Tibial artery (tissue), 4 donors: ENCODE data around the gene SYCP1.
"Not testable (repeated sequence)": the region's sequence is repeated elsewhere in the genome, so short reads cannot be mapped to it uniquely, and the experiment has no call there.

Experiments used
- DNase-seq, 2 donors: peaks; one replicate each; pipeline ENCODE4 v3.0.0-alpha.2; 2019
- H3K27ac ChIP-seq, 2 donors: fragments of 200-600 bp; sonication (generic) in 1 of 2; 1 replicate in 1 of 2; 2 replicates in 1 of 2; pipeline ENCODE4 v1.5.1; 2018 to 2019; ENCODE audit warnings: mild to moderate bottlenecking in 1 of 2
- H3K27me3 ChIP-seq, 2 donors: fragments of 200-600 bp; sonication (generic) in 1 of 2; one replicate each; pipeline versions ENCODE4 v1.5.1 to v1.6.0; 2016 to 2019
- H3K36me3 ChIP-seq, 3 donors: fragments of 200-600 bp; sonication (generic) in 2 of 3; one replicate each; pipeline ENCODE4 v1.5.1; 2016 to 2019; ENCODE audit warnings: mild to moderate bottlenecking in 2 of 3
- H3K4me1 ChIP-seq, 4 donors: fragments of 200-600 bp; sonication (generic) in 2 of 4; 1 replicate in 3 of 4; 2 replicates in 1 of 4; pipeline ENCODE4 v1.5.1; 2016 to 2019
- H3K4me3 ChIP-seq, 2 donors: fragments of 200-600 bp; sonication (generic) in 1 of 2; 1 replicate in 1 of 2; 2 replicates in 1 of 2; pipeline ENCODE4 v1.5.1; 2018 to 2019; ENCODE audit warnings: mild to moderate bottlenecking in 2 of 2
- H3K9me3 ChIP-seq, 3 donors: fragments of 200-600 bp; sonication (generic) in 1 of 3; one replicate each; pipeline ENCODE4 v1.5.1; 2016 to 2019
- intact Hi-C: fragments of 100-400 bp; cut with DNase I; formaldehyde crosslinking; loops from one replicate; pipeline ENCODE4 v1.15.0; 2023; ENCODE audit warnings: low total_unique reads
- TF ChIP-seq, protein P1 (sequence below), 2 experiments: fragments of 200-600 bp in 1 of 2; fragments of 450-650 bp in 1 of 2; IDR thresholded peaks; one replicate each; pipeline ENCODE4 v1.5.1; 2017 to 2019; ENCODE audit warnings: antibody characterized with exemption in 2 of 2, mild to moderate bottlenecking in 1 of 2, moderate library complexity in 1 of 2

The SYCP1 gene

GRCh38 chr1:114903480-114903879, 48.8 kb downstream of the SYCP1 start:
- no peak for DNase-seq
- intact Hi-C loops: no loop called here
- TF ChIP-seq, protein P1, sequence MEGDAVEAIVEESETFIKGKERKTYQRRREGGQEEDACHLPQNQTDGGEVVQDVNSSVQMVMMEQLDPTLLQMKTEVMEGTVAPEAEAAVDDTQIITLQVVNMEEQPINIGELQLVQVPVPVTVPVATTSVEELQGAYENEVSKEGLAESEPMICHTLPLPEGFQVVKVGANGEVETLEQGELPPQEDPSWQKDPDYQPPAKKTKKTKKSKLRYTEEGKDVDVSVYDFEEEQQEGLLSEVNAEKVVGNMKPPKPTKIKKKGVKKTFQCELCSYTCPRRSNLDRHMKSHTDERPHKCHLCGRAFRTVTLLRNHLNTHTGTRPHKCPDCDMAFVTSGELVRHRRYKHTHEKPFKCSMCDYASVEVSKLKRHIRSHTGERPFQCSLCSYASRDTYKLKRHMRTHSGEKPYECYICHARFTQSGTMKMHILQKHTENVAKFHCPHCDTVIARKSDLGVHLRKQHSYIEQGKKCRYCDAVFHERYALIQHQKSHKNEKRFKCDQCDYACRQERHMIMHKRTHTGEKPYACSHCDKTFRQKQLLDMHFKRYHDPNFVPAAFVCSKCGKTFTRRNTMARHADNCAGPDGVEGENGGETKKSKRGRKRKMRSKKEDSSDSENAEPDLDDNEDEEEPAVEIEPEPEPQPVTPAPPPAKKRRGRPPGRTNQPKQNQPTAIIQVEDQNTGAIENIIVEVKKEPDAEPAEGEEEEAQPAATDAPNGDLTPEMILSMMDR (IDR thresholded peaks at IDR 0.05): no peak

GRCh38 chr1:114915720-114916119, 61.1 kb downstream of the SYCP1 start:
- H3K27ac ChIP-seq, H3K4me1 ChIP-seq, H3K27me3 ChIP-seq, H3K9me3 ChIP-seq, DNase-seq, H3K4me3 ChIP-seq, H3K36me3 ChIP-seq, intact Hi-C loops: not testable (repeated sequence)

More at GRCh38 chr1:114903480-114903879, 48.8 kb downstream of the SYCP1 start:
- Histone ChIP-seq H3K4me1 (peaks cover 0 to 31% (median 7%) of the 10 kb centered on the region in 4 donors), H3K27me3 (no peaks in the 10 kb centered on the region), H3K27ac (no peak overlapping the region), H3K9me3 (peaks cover 0 to 4% (median 0%) of the 10 kb centered on the region in 3 donors), H3K36me3 (no peaks in the 10 kb centered on the region), H3K4me3 (no peak overlapping the region)

DNA sequence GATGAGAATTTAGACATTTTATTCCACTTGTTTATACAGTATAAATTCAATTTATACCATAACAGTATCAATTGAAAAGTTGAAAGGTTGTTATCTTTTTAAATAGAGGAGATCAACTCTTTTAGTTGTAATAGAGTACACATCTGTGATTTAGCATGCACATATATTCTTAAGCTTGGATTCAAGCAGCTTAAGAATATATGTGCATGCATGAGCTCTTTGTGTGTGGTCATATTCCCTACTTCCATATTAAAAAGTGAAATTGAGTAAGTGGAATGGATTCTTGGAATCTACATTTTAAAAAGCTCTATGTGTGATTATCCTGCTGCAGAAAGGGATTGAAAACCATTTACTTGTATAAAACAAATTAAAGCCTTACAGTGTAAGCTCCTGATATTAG, 71.9 kb downstream of the SYCP1 start:
- H3K36me3 ChIP-seq: no peaks in the 10 kb centered on the region
- TF ChIP-seq, protein P1 (IDR thresholded peaks at IDR 0.05): no peak
- intact Hi-C loops: no loop called here
- H3K9me3 ChIP-seq: no peaks in the 10 kb centered on the region
- no peaks in the 10 kb centered on the region for H3K27me3 ChIP-seq
- no peak for DNase-seq
- H3K27ac ChIP-seq: no peak overlapping the region
- no peak overlapping the region for H3K4me3 ChIP-seq
- H3K4me1 ChIP-seq: no peaks in the 10 kb centered on the region

DNA sequence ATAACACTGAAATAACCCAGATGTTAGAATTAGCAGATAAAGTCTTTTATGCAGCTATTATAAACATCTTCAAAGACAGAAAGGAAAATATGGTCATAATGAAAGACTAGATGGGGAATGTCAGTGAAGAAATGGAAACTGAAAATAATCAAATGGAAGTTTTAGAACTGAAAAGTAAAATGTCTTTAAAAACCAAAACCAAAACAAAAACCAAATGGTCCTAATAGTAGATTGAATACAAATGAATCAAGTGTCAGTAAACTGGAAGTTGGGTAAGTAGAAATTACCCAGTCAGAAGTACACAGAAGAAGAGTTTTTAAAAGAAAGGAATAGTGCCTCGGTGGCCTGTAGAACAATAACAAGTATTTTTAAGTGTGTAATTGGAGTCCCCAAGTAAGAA, 72.7 kb downstream of the SYCP1 start:
- no peaks in the 10 kb centered on the region for H3K36me3 ChIP-seq
- no peaks in the 10 kb centered on the region for H3K4me1 ChIP-seq
- intact Hi-C loops: no loop called here
- TF ChIP-seq, protein P1 (IDR thresholded peaks at IDR 0.05): no peak
- no peaks in the 10 kb centered on the region for H3K9me3 ChIP-seq
- H3K27ac ChIP-seq: no peak overlapping the region
- DNase-seq: no peak
- no peak overlapping the region for H3K4me3 ChIP-seq
- no peaks in the 10 kb centered on the region for H3K27me3 ChIP-seq

DNA sequence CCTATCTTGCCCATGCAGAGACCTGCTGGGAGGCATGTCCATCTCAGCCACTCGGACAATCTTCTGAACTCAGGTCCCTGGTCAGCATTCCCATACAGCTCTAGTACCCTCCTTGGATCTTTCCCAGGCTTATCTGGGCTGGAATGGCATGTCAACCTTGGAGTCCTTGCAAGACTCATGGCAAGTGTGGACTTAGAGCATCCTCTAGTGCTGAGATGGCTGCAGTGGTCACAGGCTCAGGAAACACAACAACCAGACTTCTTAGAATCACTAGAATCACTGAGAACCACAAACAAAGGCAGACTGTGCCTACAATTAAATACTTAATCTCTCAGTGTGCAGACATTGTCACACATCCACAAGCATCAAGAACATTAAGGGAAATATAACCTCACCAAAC, 101.9 kb downstream of the SYCP1 start:
- intact Hi-C loops: no loop called here
- H3K4me3 ChIP-seq: no peak overlapping the region
- H3K27me3 ChIP-seq: no peaks in the 10 kb centered on the region
- H3K4me1 ChIP-seq: no peaks in the 10 kb centered on the region
- no peak overlapping the region for H3K27ac ChIP-seq
- no peaks in the 10 kb centered on the region for H3K36me3 ChIP-seq
- TF ChIP-seq, protein P1 (IDR thresholded peaks at IDR 0.05): no peak
- no peak for DNase-seq
- H3K9me3 ChIP-seq: no peaks in the 10 kb centered on the region

GRCh38 chr1:114959423-114959822, 104.8 kb downstream of the SYCP1 start:
- no peak overlapping the region for H3K4me3 ChIP-seq
- TF ChIP-seq, protein P1 (IDR thresholded peaks at IDR 0.05): no peak
- H3K4me1 ChIP-seq: no peaks in the 10 kb centered on the region
- no peak overlapping the region for H3K27ac ChIP-seq
- no peaks in the 10 kb centered on the region for H3K36me3 ChIP-seq
- DNase-seq: no peak
- H3K9me3 ChIP-seq: no peaks in the 10 kb centered on the region
- intact Hi-C loops: no loop called here
- H3K27me3 ChIP-seq: no peaks in the 10 kb centered on the region
